H1 (cell line): ENCODE results near the gene KLK4. TPM values are rescaled to one million over a fixed set of nuclear protein-coding genes. Genes with fewer than 3 reads are reported as not detected.

Experiments
- CHD7 ChIP-seq: fragments of 300-600 bp; sonication (generic); IDR thresholded peaks from 2 replicates; pipeline ENCODE4 v1.7.1; 2012; ENCODE audit warnings: low read length, moderate library complexity, mild to moderate bottlenecking, inconsistent platforms; ENCODE audit not compliant: insufficient replicate concordance
- EP300 ChIP-seq, 2 experiments: IDR thresholded peaks; 1 replicate in 1 of 2; 2 replicates in 1 of 2; pipeline ENCODE4 v1.6.1; 2011 to 2012; ENCODE audit warnings: low read depth in 2 of 2, low read length in 2 of 2, mild to moderate bottlenecking in 2 of 2, borderline replicate concordance in 1 of 2, inconsistent platforms in 1 of 2, moderate library complexity in 1 of 2
- GTF2F1 ChIP-seq: IDR thresholded peaks from 2 replicates; pipeline ENCODE4 v1.6.1; 2012; ENCODE audit warnings: low read depth, low read length, improper control_type of control experiment, borderline replicate concordance
- KDM4A ChIP-seq: IDR thresholded peaks from one replicate; pipeline ENCODE4 v1.7.1; 2012; ENCODE audit warnings: low read depth, mild to moderate bottlenecking, moderate library complexity, low read length, inconsistent platforms; ENCODE audit not compliant: severe bottlenecking
- SP2 ChIP-seq: IDR thresholded peaks from 2 replicates; pipeline ENCODE4 v1.6.1; 2012; ENCODE audit warnings: mild to moderate bottlenecking, low read length, inconsistent platforms
- polyA plus RNA-seq, 7 experiments: library from polyadenylated mRNA; depleted of rRNA in 3 of 7; stranded (reverse) in 5 of 7; unstranded in 2 of 7; fragments of >200 nt in 5 of 7; fragments of 200-250 nt in 2 of 7; gene quantifications; 1 replicate in 5 of 7; 2 replicates in 1 of 7; 4 replicates in 1 of 7; pipeline versions ENCODE4 v1.2.1 to v1.2.3, GENCODE V29; 2011 to 2013; ENCODE audit warnings: missing spikeins in 2 of 7, mixed read lengths in 2 of 7
- total RNA-seq: library from RNA; stranded (reverse); fragmentation: NEBNext Ultra II Directional; extraction: Animal tissue kit (Norgen Biotek cat#: 25700); gene quantifications from 2 replicates; pipeline ENCODE4 v1.2.1, GENCODE V29; 2021

Gene KLK4
- total and polyA plus RNA-seq, 2 of the 8 experiments (the other 6 are each of a cell fraction or from before 2014, with no cell fraction given) = 0.44 TPM; not detected in 1

GRCh38 chr19:50909240-50910070 is 1.7 kb downstream of the KLK4 start (continued):
- TF ChIP-seq KDM4A = peak; percentile 61
- no peak for TF ChIP-seq EP300 (IDR thresholded peaks at IDR 0.05; ENCODE audit: borderline replicate concordance in 1 of 2, low read depth in 2 of 2, low read length in 2 of 2)
- no peak for TF ChIP-seq CHD7
- no peak for TF ChIP-seq GTF2F1
- TF ChIP-seq SP2 = no peak
